H1 (cell line): Measurements from ENCODE around the gene WDFY4. TPM values are rescaled to one million over a fixed set of nuclear protein-coding genes. Genes with fewer than 3 reads are reported as not detected.

Source experiments
- CTCF ChIA-PET: fragments of 300-600 bp; sonication (Branson Sonifier 250); formaldehyde crosslinking; loops from one replicate; lab custom pipeline; 2021; ENCODE audit not compliant: partially characterized antibody; lab: Charles Lee
- POLR2A ChIA-PET: fragments of 300-600 bp; sonication (Branson Sonifier 250); formaldehyde crosslinking; loops from one replicate; lab custom pipeline; 2021; ENCODE audit warnings: inconsistent platforms; ENCODE audit not compliant: partially characterized antibody; lab: Charles Lee
- DNase-seq, 2 experiments: peaks; one replicate each; pipeline versions ENCODE4 v3.0.0 to v3.0.0-alpha.2; 2010 to 2022; ENCODE audit warnings: low spot score in 2 of 2, low read depth in 1 of 2, mixed read lengths in 1 of 2
- FAIRE-seq: peaks from 2 replicates; lab custom pipeline; 2011; peaks lifted over from hg19 to GRCh38; lab: Jason Lieb, UNC
- H2AFZ ChIP-seq: 2 replicates; pipeline ENCODE4 v1.8.1; 2012; ENCODE audit warnings: low read length, inconsistent platforms
- H2AK5ac ChIP-seq: 2 replicates; pipeline ENCODE4 v1.6.1; 2013; ENCODE audit warnings: low read depth, low read length
- H2BK120ac ChIP-seq: replicated peaks from 2 replicates; pipeline ENCODE3; 2013; ENCODE audit warnings: low read depth, low read length, inconsistent platforms
- H2BK12ac ChIP-seq: 2 replicates; pipeline ENCODE4 v1.6.1; 2013; ENCODE audit warnings: low read depth, low read length
- H2BK15ac ChIP-seq: 2 replicates; pipeline ENCODE4 v1.6.1; 2013; ENCODE audit warnings: low read length
- H2BK20ac ChIP-seq: 2 replicates; pipeline ENCODE4 v1.6.1; 2013; ENCODE audit warnings: low read length
- H2BK5ac ChIP-seq: 2 replicates; pipeline ENCODE4 v1.6.1; 2013; ENCODE audit warnings: low read depth, low read length
- H3K14ac ChIP-seq: 2 replicates; pipeline ENCODE4 v1.6.1; 2013; ENCODE audit warnings: inconsistent platforms; ENCODE audit not compliant: insufficient read length
- H3K18ac ChIP-seq: 2 replicates; pipeline ENCODE4 v1.6.1; 2013; ENCODE audit warnings: low read length; ENCODE audit errors: extremely low read depth
- H3K23ac ChIP-seq: 2 replicates; pipeline ENCODE4 v1.6.1; 2013; ENCODE audit warnings: inconsistent platforms; ENCODE audit not compliant: insufficient read length
- H3K23me2 ChIP-seq: 2 replicates; pipeline ENCODE4 v1.6.1; 2013; ENCODE audit warnings: low read depth, low read length
- H3K27ac ChIP-seq: 2 replicates; pipeline ENCODE4 v1.6.1; 2011; ENCODE audit warnings: low read depth, low read length, inconsistent platforms
- H3K27me3 ChIP-seq, 4 experiments: replicated peaks in 1 of 4; 1 replicate in 1 of 4; 2 replicates in 3 of 4; pipeline versions ENCODE4 v1.6.1 to v1.8.1; 2011 to 2013; ENCODE audit warnings: low read length in 3 of 4, mild to moderate bottlenecking in 3 of 4, inconsistent platforms in 2 of 4, mixed read lengths in 2 of 4, moderate library complexity in 1 of 4; ENCODE audit not compliant: control insufficient read depth in 3 of 4, insufficient read depth in 3 of 4; ENCODE audit errors: extremely low read depth in 1 of 4
- H3K36me3 ChIP-seq, 4 experiments: 2 replicates each; pipeline versions ENCODE4 v1.6.1 to v1.8.1; 2011 to 2013; ENCODE audit warnings: mild to moderate bottlenecking in 4 of 4, low read length in 3 of 4, moderate library complexity in 2 of 4, control low read depth in 1 of 4, inconsistent platforms in 1 of 4; ENCODE audit not compliant: insufficient read depth in 4 of 4, control insufficient read depth in 2 of 4
- H3K4ac ChIP-seq: replicated peaks from 2 replicates; pipeline ENCODE3; 2013; ENCODE audit warnings: low read length, low read depth, mixed read lengths, inconsistent platforms; ENCODE audit not compliant: insufficient read length
- H3K4me1 ChIP-seq, 4 experiments: replicated peaks in 1 of 4; 1 replicate in 1 of 4; 2 replicates in 3 of 4; pipeline versions ENCODE4 v1.6.1 to v1.8.1; 2011 to 2013; ENCODE audit warnings: low read length in 3 of 4, inconsistent platforms in 2 of 4, mixed read lengths in 1 of 4; ENCODE audit not compliant: insufficient read depth in 4 of 4, control insufficient read depth in 3 of 4
- H3K4me2 ChIP-seq, 2 experiments: 2 replicates each; pipeline versions ENCODE4 v1.6.1 to v1.8.1; 2011 to 2013; ENCODE audit warnings: low read depth in 2 of 2, low read length in 2 of 2, control low read depth in 1 of 2, inconsistent platforms in 1 of 2, mild to moderate bottlenecking in 1 of 2; ENCODE audit not compliant: insufficient read depth in 1 of 2
- H3K4me3 ChIP-seq, 4 experiments: fragments of 200-600, 300-600 bp in 1 of 4; sonication (generic), shearing (Covaris generic), sonication (Bioruptor Twin) in 1 of 4; 2 replicates each; pipeline versions ENCODE4 v1.5.1 to v1.8.1; 2011 to 2016; ENCODE audit warnings: low read length in 4 of 4, low read depth in 3 of 4, control low read depth in 2 of 4, inconsistent platforms in 2 of 4, mild to moderate bottlenecking in 2 of 4, mixed read lengths in 1 of 4, moderate library complexity in 1 of 4; ENCODE audit not compliant: insufficient read depth in 2 of 4; ENCODE audit errors: extremely low read depth in 1 of 4
- H3K56ac ChIP-seq: replicated peaks from 2 replicates; pipeline ENCODE3; 2013; ENCODE audit warnings: low read depth, mild to moderate bottlenecking, mixed read lengths, low read length, inconsistent platforms; ENCODE audit not compliant: insufficient read length
- H3K79me1 ChIP-seq: 2 replicates; pipeline ENCODE4 v1.6.1; 2013; ENCODE audit warnings: low read depth, low read length, control low read depth
- H3K79me2 ChIP-seq, 2 experiments: 2 replicates each; pipeline versions ENCODE4 v1.6.1 to v1.8.1; 2012 to 2013; ENCODE audit warnings: low read length in 2 of 2, mild to moderate bottlenecking in 2 of 2, inconsistent platforms in 1 of 2; ENCODE audit not compliant: insufficient read depth in 2 of 2, control insufficient read depth in 1 of 2
- H3K9ac ChIP-seq, 4 experiments: replicated peaks in 1 of 4; 1 replicate in 1 of 4; 2 replicates in 3 of 4; pipeline versions ENCODE4 v1.6.1 to v1.8.1; 2011 to 2013; ENCODE audit warnings: low read depth in 3 of 4, low read length in 3 of 4, control low read depth in 2 of 4, mild to moderate bottlenecking in 2 of 4, moderate library complexity in 2 of 4, inconsistent platforms in 1 of 4; ENCODE audit errors: extremely low read depth in 1 of 4
- H3K9me3 ChIP-seq, 2 experiments: 2 replicates each; pipeline versions ENCODE4 v1.6.1 to v1.8.1; 2012 to 2013; ENCODE audit warnings: mild to moderate bottlenecking in 2 of 2, moderate library complexity in 2 of 2, control low read depth in 1 of 2, inconsistent platforms in 1 of 2, low read depth in 1 of 2, low read length in 1 of 2, mixed read lengths in 1 of 2; ENCODE audit not compliant: insufficient read depth in 2 of 2
- H4K20me1 ChIP-seq, 2 experiments: replicated peaks in 1 of 2; 2 replicates each; pipeline versions ENCODE3 to v1.8.1; 2011 to 2013; ENCODE audit warnings: inconsistent platforms in 2 of 2, low read length in 2 of 2, mild to moderate bottlenecking in 1 of 2; ENCODE audit not compliant: insufficient read depth in 2 of 2, control insufficient read depth in 1 of 2
- H4K5ac ChIP-seq: 2 replicates; pipeline ENCODE4 v1.6.1; 2013; ENCODE audit warnings: low read length, low read depth, mixed read lengths, inconsistent platforms; ENCODE audit not compliant: insufficient read length
- H4K8ac ChIP-seq: 2 replicates; pipeline ENCODE4 v1.8.0; 2013; ENCODE audit warnings: mild to moderate bottlenecking, moderate library complexity, low read length, inconsistent platforms; ENCODE audit not compliant: insufficient read depth; ENCODE audit errors: extremely low read depth
- H4K91ac ChIP-seq: replicated peaks from 2 replicates; pipeline ENCODE3; 2013; ENCODE audit warnings: low read length, mixed read lengths, inconsistent platforms; ENCODE audit not compliant: insufficient read length
- CEBPB ChIP-seq: IDR thresholded peaks from 2 replicates; pipeline ENCODE4 v1.6.1; 2012; ENCODE audit warnings: low read depth, low read length
- CHD2 ChIP-seq: IDR thresholded peaks from 2 replicates; pipeline ENCODE4 v1.6.1; 2012; ENCODE audit warnings: low read length, improper control_type of control experiment
- E2F6 ChIP-seq: IDR thresholded peaks from 2 replicates; pipeline ENCODE4 v1.6.1; 2012; ENCODE audit warnings: inconsistent platforms
- EGR1 ChIP-seq: IDR thresholded peaks from 2 replicates; pipeline ENCODE4 v1.6.1; 2011; ENCODE audit warnings: low read depth, low read length, borderline replicate concordance
- MAX ChIP-seq: IDR thresholded peaks from 2 replicates; pipeline ENCODE4 v1.6.1; 2012; ENCODE audit warnings: inconsistent platforms
- POLR2AphosphoS5 ChIP-seq: IDR thresholded peaks from 2 replicates; pipeline ENCODE4 v1.6.1; 2011; ENCODE audit warnings: low read depth, low read length
- RAD21 ChIP-seq, 2 experiments: IDR thresholded peaks in 1 of 2; conservative IDR thresholded peaks in 1 of 2; 2 replicates each; pipeline ENCODE4 v1.6.1; 2011; ENCODE audit warnings: low read depth in 2 of 2, low read length in 2 of 2, improper control_type of control experiment in 1 of 2, inconsistent platforms in 1 of 2, mild to moderate bottlenecking in 1 of 2, moderate library complexity in 1 of 2
- RBBP5 ChIP-seq: IDR thresholded peaks from 2 replicates; pipeline ENCODE4 v1.7.1; 2012; ENCODE audit warnings: low read depth, mild to moderate bottlenecking, inconsistent platforms, low read length, moderate library complexity, borderline replicate concordance
- SUZ12 ChIP-seq: fragments of 200-600 bp; sonication (generic); IDR thresholded peaks from 2 replicates; pipeline ENCODE4 v1.6.1; 2012; ENCODE audit warnings: mild to moderate bottlenecking, inconsistent platforms, low read length, moderate library complexity, mixed read lengths
- TBP ChIP-seq: IDR thresholded peaks from 2 replicates; pipeline ENCODE4 v1.6.1; 2011; ENCODE audit warnings: low read depth, low read length, improper control_type of control experiment
- WGBS, 2 experiments: shearing (Covaris generic) in 1 of 2; methylation state at CpG; one replicate each; pipeline versions ENCODE4 v1.1.6 to v1.1.7; 2013 to 2015; ENCODE audit warnings: low lambda C conversion rate in 2 of 2, mixed read lengths in 2 of 2, inconsistent platforms in 1 of 2, low coverage in 1 of 2, missing lambda C conversion rate in 1 of 2; ENCODE audit not compliant: insufficient replicate concordance in 2 of 2, insufficient coverage in 1 of 2, insufficient read length in 1 of 2; ENCODE audit errors: extremely low coverage in 1 of 2, missing lambda C conversion rate in 1 of 2; 5-methylcytosine and 5-hydroxymethylcytosine counted together
- polyA plus RNA-seq, 7 experiments: library from polyadenylated mRNA; depleted of rRNA in 3 of 7; stranded (reverse) in 5 of 7; unstranded in 2 of 7; fragments of >200 nt in 5 of 7; fragments of 200-250 nt in 2 of 7; gene quantifications; 1 replicate in 5 of 7; 2 replicates in 1 of 7; 4 replicates in 1 of 7; pipeline versions ENCODE4 v1.2.1 to v1.2.3, GENCODE V29; 2011 to 2013; ENCODE audit warnings: missing spikeins in 2 of 7, mixed read lengths in 2 of 7
- total RNA-seq: library from RNA; stranded (reverse); fragmentation: NEBNext Ultra II Directional; extraction: Animal tissue kit (Norgen Biotek cat#: 25700); gene quantifications from 2 replicates; pipeline ENCODE4 v1.2.1, GENCODE V29; 2021

The WDFY4 gene
- total and polyA plus RNA-seq, 2 of the 8 experiments (the other 6 are each of a cell fraction or from before 2014, with no cell fraction given) = not detected

GRCh38 chr10:48656241-48656913 is 28.3 kb upstream of the WDFY4 start:
- no peaks in the 10 kb centered on the region for H4K20me1 ChIP-seq
- H3K18ac ChIP-seq = peak overlapping the region; percentile 15
- FAIRE-seq (no peak), DNase-seq (peak; percentile 78 to 96)
- H3K79me1 ChIP-seq = no peaks in the 10 kb centered on the region
- peak overlapping the region; percentile 100 for H2BK15ac ChIP-seq
- H3K27me3 ChIP-seq = peaks cover 0 to 20% (median 9%) of the 10 kb centered on the region in 4 experiments; a peak in 5 of 7 replicates
- H3K4me1 ChIP-seq = peaks cover 0 to 12% (median 5%) of the 10 kb centered on the region in 4 experiments; a peak in 5 of 7 replicates
- peak overlapping the region; percentile 79; the same call in 1 of the 2 replicates for H2BK5ac ChIP-seq
- H3K23ac ChIP-seq = no peak overlapping the region
- peak overlapping the region; percentile 72; the same call in 1 of the 2 replicates for H2BK20ac ChIP-seq
- H4K91ac ChIP-seq = peak overlapping the region; percentile 92
- peak overlapping the region; percentile 57 for H2BK120ac ChIP-seq
- peak overlapping the region in 3 of 4 experiments; percentile 18 to 54 (median 32); a peak in 6 of 8 replicates for H3K4me3 ChIP-seq
- H3K9ac ChIP-seq = no peak overlapping the region
- H3K9me3 ChIP-seq = no peaks in the 10 kb centered on the region
- no peaks in the 10 kb centered on the region for H3K36me3 ChIP-seq
- H2BK12ac ChIP-seq = peak overlapping the region; percentile 94; the same call in 1 of the 2 replicates
- 16% methylated on average over 26 of the region's 46 CpGs; no CpG with 5 or more reads in 1 of the 2 experiments for WGBS, 2 experiments
- no peak overlapping the region for H2AK5ac ChIP-seq
- no peak overlapping the region for H3K14ac ChIP-seq
- no peaks in the 10 kb centered on the region for H3K79me2 ChIP-seq
- H3K4me2 ChIP-seq = peak overlapping the region; percentile 24 to 88
- POLR2A ChIA-PET = interaction anchor here (0.8 to 1.3 kb wide), 2 partner anchors 121 to 193 kb away, joined by 3 read pairs; no protein-coding TSS in a partner anchor
- peak overlapping the region; percentile 76 for H2AFZ ChIP-seq
- CTCF ChIA-PET = interaction anchor here (0.6 to 6.7 kb wide), 91 partner anchors 8 to 871 kb away, joined by 3 to 105 read pairs (median 5); partner anchors contain the start of gene C10orf71
- no peak overlapping the region for H3K27ac ChIP-seq
- H4K5ac ChIP-seq = peak overlapping the region; percentile 32
- H4K8ac ChIP-seq = peak overlapping the region; percentile 65; the same call in 1 of the 2 replicates
- no peak overlapping the region for H3K56ac ChIP-seq
- no peak overlapping the region for H3K4ac ChIP-seq
- no peaks in the 10 kb centered on the region; the same call in 1 of the 2 replicates for H3K23me2 ChIP-seq
- TF ChIP-seq SUZ12 (no peak), RAD21 (IDR thresholded peaks at IDR 0.05 in 1 of 2, conservative IDR thresholded peaks at IDR 0.05 in 1 of 2; ENCODE audit: low read depth in 2 of 2, low read length in 2 of 2) (peak; percentile 83 to 90), POLR2AphosphoS5 (no peak), RBBP5 (no peak), E2F6 (peak; percentile 66; the same call in 1 of the 2 replicates), CHD2 (0 out of 2 replicates have a peak, but pooled peaks have one; percentile 33), CEBPB (peak; percentile 63), EGR1 (0 out of 2 replicates have a peak, but pooled peaks have one; percentile 8), TBP (0 out of 2 replicates have a peak, but pooled peaks have one; percentile 20), MAX (peak; percentile 52; the same call in 1 of the 2 replicates)
